Measurements from ENCODE around the gene ITGB8. TPM values are rescaled to one million over a fixed set of nuclear protein-coding genes. Genes with fewer than 3 reads are reported as not detected.

Gene ITGB8
- total and polyA plus RNA-seq, 8 donors, result 5.7 to 14.2 (median 6.8) TPM

GRCh38 chr7:20330928-20331909 lies 519 bp downstream of the ITGB8 start:
- H3K36me3 ChIP-seq, result no peaks in the 10 kb centered on the region
- intact Hi-C loops (cut with DNase I), result no loop called here
- H3K4me3 ChIP-seq, result peak overlapping the region; percentile 55 to 56
- H3K27ac ChIP-seq, result peak overlapping the region; percentile 80 to 87
- H3K4me1 ChIP-seq, result peaks cover 0 to 23% of the 10 kb centered on the region in 2 donors
- ATAC-seq, result peak; percentile 51
- peak in 3 of 4 donors; percentile 48 to 89 (median 57) for DNase-seq
- TF ChIP-seq CTCF (IDR thresholded peaks at IDR 0.05), result no peak
- H3K9me3 ChIP-seq, result no peaks in the 10 kb centered on the region
- peaks cover 10 to 41% of the 10 kb centered on the region in 2 donors for H3K27me3 ChIP-seq

- Histone ChIP-seq H3K27ac (peak overlapping the region; percentile 80 to 87), H3K4me1 (peaks cover 0 to 23% of the 10 kb centered on the region in 2 donors), H3K36me3 (no peaks in the 10 kb centered on the region), H3K27me3 (peaks cover 10 to 41% of the 10 kb centered on the region in 2 donors), H3K4me3 (peak overlapping the region; percentile 55 to 56), H3K9me3 (no peaks in the 10 kb centered on the region)
- no peak for ATAC-seq
- intact Hi-C loops (cut with DNase I), result no loop called here
- no peak for TF ChIP-seq CTCF (IDR thresholded peaks at IDR 0.05)
- DNase-seq, result no peak
Measured at GRCh38 chr7:20331910-20332813, 1.5 kb downstream of the ITGB8 start.

DNA sequence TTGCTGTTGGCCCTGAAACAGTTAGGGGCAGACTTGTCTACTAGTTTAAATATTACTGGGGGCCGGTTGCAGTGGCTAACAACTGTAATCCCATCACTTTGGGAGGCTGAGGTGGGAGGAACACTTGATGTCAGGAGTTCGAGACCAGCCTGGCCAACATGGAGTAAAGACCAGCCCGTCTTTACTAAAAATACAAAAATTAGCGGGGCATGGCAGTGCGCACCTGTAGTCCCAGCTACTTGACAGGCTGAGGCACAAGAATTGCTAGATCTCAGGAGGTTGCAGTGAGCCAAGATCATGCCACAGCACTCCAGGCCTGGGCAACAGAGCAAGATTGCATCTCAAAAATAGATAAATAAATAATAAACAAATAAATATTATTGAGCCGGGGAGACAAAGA lies 7.6 kb downstream of the ITGB8 start:
- intact Hi-C loops (cut with DNase I), result no loop called here
- Histone ChIP-seq H3K27ac (no peak overlapping the region), H3K4me1 (no peaks in the 10 kb centered on the region), H3K4me3 (no peak overlapping the region), H3K36me3 (no peaks in the 10 kb centered on the region), H3K27me3 (no peaks in the 10 kb centered on the region), H3K9me3 (no peaks in the 10 kb centered on the region)
- DNase-seq, result no peak
- no peak for ATAC-seq
- no peak for TF ChIP-seq CTCF (IDR thresholded peaks at IDR 0.05)

GRCh38 chr7:20340839-20341238 lies 10.1 kb downstream of the ITGB8 start:
- Histone ChIP-seq H3K4me1 (no peaks in the 10 kb centered on the region), H3K36me3 (no peaks in the 10 kb centered on the region), H3K4me3 (no peak overlapping the region), H3K27ac (no peak overlapping the region), H3K9me3 (no peaks in the 10 kb centered on the region), H3K27me3 (no peaks in the 10 kb centered on the region)
- no peak for DNase-seq
- TF ChIP-seq CTCF (IDR thresholded peaks at IDR 0.05), result no peak
- ATAC-seq, result no peak
- intact Hi-C loops (cut with DNase I), result no loop called here

Data from left lung (tissue), 10 donors.